ENCODE data around the gene MARCHF4. TPM values are rescaled to one million over a fixed set of nuclear protein-coding genes. Genes with fewer than 3 reads are reported as not detected.

MARCHF4 gene
- total and polyA plus RNA-seq, 2 experiments from 2014 or later: 0.13 to 0.28 TPM

DNA sequence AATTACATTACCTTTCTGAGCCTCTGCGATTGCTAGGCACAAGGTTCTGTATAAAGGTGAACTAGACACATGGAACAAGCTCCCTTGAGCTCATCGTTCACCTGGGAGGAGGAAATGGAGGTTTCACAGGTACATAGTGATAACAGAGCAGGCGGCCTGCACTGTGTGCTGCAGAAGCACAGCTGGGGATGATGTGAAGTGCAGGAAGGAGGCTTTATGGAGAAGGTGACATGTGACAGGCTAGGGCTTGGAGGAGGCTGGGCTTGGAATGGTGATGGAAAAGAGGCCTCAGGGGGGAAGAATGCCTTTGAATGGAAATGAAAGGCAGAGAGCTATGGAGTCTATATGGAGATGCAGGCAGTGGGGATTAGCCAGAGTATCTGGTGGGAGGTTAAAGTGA, 22.9 kb downstream of the MARCHF4 start:
- H3K79me2 ChIP-seq: no peaks in the 10 kb centered on the region
- no peaks in the 10 kb centered on the region for H3K4me1 ChIP-seq (ENCODE audit: insufficient read depth)
- no peak overlapping the region for H3K4me2 ChIP-seq
- H3K4me3 ChIP-seq: no peak overlapping the region
- no peak overlapping the region for H3K27ac ChIP-seq
- DNase-seq (ENCODE audit: low spot score): no peak
- H3K36me3 ChIP-seq (replicated peaks; ENCODE audit: insufficient read depth, low read depth): no peaks in the 10 kb centered on the region
- TF ChIP-seq CTCF (IDR thresholded peaks at IDR 0.05; ENCODE audit: poor library complexity) (no peak), EZH2phosphoT487 (IDR thresholded peaks at IDR 0.05; ENCODE audit: low read depth, severe bottlenecking, unreplicated experiment) (no peak), EZH2 (IDR thresholded peaks at IDR 0.05; ENCODE audit: borderline replicate concordance) (no peak)
- H3K9me2 ChIP-seq (replicated peaks; ENCODE audit: insufficient read depth): no peaks in the 10 kb centered on the region
- peaks cover 10% of the 10 kb centered on the region for H3K27me3 ChIP-seq
- no peaks in the 10 kb centered on the region for H4K20me1 ChIP-seq (ENCODE audit: insufficient read depth, poor library complexity, severe bottlenecking)
- no peaks in the 10 kb centered on the region for H3K9me3 ChIP-seq (ENCODE audit: low read depth)
- no peak overlapping the region for H2AFZ ChIP-seq
- WGBS (ENCODE audit: low lambda C conversion rate, missing lambda C conversion rate): 49% methylated on average over 3 of the region's 3 CpGs

GRCh38 chr2:216348756-216349308, 23.5 kb downstream of the MARCHF4 start:
- Histone ChIP-seq H2AFZ (no peak overlapping the region), H3K36me3 (replicated peaks; ENCODE audit: insufficient read depth, low read depth) (no peaks in the 10 kb centered on the region), H3K27me3 (peaks cover 13% of the 10 kb centered on the region), H3K4me3 (no peak overlapping the region), H3K4me2 (no peak overlapping the region), H3K79me2 (no peaks in the 10 kb centered on the region), H3K4me1 (ENCODE audit: insufficient read depth) (no peaks in the 10 kb centered on the region), H3K27ac (no peak overlapping the region), H3K9me3 (ENCODE audit: low read depth) (no peaks in the 10 kb centered on the region), H4K20me1 (ENCODE audit: insufficient read depth, poor library complexity, severe bottlenecking) (no peaks in the 10 kb centered on the region), H3K9me2 (replicated peaks; ENCODE audit: insufficient read depth) (no peaks in the 10 kb centered on the region)
- TF ChIP-seq EZH2 (IDR thresholded peaks at IDR 0.05; ENCODE audit: borderline replicate concordance): no peak
- TF ChIP-seq EZH2phosphoT487 (IDR thresholded peaks at IDR 0.05; ENCODE audit: low read depth, severe bottlenecking, unreplicated experiment): no peak
- TF ChIP-seq CTCF (IDR thresholded peaks at IDR 0.05; ENCODE audit: poor library complexity): no peak
- DNase-seq (ENCODE audit: low spot score): no peak
- WGBS (ENCODE audit: low lambda C conversion rate, missing lambda C conversion rate): 67% methylated on average over 3 of the region's 3 CpGs

- no peaks in the 10 kb centered on the region for H3K4me1 ChIP-seq (ENCODE audit: insufficient read depth)
- H3K9me2 ChIP-seq (replicated peaks; ENCODE audit: insufficient read depth): no peaks in the 10 kb centered on the region
- H3K27me3 ChIP-seq: peaks cover 13% of the 10 kb centered on the region
- no peak overlapping the region for H3K27ac ChIP-seq
- no peaks in the 10 kb centered on the region for H3K79me2 ChIP-seq
- WGBS (ENCODE audit: low lambda C conversion rate, missing lambda C conversion rate): 74% methylated on average over 3 of the region's 3 CpGs
- no peaks in the 10 kb centered on the region for H3K36me3 ChIP-seq (replicated peaks; ENCODE audit: insufficient read depth, low read depth)
- no peak overlapping the region for H2AFZ ChIP-seq
- no peaks in the 10 kb centered on the region for H4K20me1 ChIP-seq (ENCODE audit: insufficient read depth, poor library complexity, severe bottlenecking)
- DNase-seq (ENCODE audit: low spot score): no peak
- H3K9me3 ChIP-seq (ENCODE audit: low read depth): no peaks in the 10 kb centered on the region
- TF ChIP-seq EZH2phosphoT487 (IDR thresholded peaks at IDR 0.05; ENCODE audit: low read depth, severe bottlenecking, unreplicated experiment) (no peak), CTCF (IDR thresholded peaks at IDR 0.05; ENCODE audit: poor library complexity) (no peak), EZH2 (IDR thresholded peaks at IDR 0.05; ENCODE audit: borderline replicate concordance) (no peak)
- H3K4me2 ChIP-seq: no peak overlapping the region
- no peak overlapping the region for H3K4me3 ChIP-seq
Measured at GRCh38 chr2:216346781-216347180, 25.5 kb downstream of the MARCHF4 start.

All from hepatocyte (in vitro differentiated cells).